Measurements from ENCODE around the gene ZNF148.

The ZNF148 gene

DNA sequence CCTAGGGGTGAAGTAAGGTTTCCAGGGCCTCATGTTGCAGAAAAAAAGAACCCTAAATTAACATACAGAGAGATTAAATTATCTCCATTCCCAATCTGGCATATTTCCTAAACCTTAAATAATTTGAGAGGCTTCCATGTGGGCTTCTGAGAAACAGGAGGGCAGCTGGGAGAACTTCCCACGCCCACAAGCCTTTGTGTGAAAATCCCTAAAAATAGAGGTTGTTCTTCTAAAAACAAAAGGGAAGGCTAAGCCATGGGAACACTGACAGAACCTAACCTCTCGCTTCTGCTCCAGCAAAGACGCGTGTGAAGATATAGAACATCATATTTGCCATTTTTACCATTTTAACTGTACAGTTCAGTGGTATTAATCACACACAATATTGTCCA lies 161.8 kb downstream of the ZNF148 start:
- no peak for DNase-seq

DNA sequence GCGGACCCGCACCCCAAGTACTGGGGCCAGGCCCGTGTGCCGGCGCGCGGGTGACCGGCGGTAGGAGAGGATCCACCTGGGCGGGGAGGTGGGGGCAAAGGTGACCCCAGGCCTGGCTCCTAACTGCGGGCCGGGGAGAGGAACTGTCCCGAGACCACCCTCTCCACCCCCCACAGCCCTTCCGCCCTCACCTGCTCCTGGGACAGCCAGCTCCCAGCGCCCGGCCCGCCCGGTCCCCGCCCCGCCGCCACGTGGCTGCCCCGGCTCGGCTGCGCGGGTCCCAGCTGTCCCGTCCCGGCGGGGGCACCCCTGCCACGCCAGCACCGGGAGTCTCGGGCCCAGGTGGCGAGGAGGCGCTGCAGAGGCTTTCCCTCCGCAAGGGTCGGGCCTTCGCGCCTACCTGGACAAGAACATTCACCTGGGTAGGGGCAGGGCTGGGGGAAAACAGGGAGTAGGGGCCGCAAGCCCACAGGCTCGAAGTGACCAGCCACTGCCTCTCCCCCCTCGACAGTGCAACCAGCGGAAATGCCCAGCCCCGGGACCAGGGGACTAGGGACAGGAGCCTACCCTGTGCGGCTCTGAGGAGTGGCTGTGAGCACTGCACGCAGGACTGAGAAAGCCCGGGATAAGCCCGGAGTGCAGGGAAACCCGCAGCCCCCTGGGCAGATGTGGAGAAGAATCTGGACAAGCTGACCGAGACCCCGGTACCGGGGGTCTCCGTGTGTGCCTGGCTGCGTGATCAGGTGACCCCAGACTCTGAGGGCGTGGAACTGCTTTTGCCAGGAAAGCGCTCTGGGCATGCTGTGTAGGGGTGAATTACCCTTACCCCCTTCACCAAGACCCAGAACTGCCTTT lies 162.4 kb downstream of the ZNF148 start, which contains the start of gene SLC12A8:
Gene SLC12A8 (minus strand): TSS at position 240 of the 855 bp plus-strand sequence. CDS start 1,399 bp downstream, outside the sequence.
- no peak for DNase-seq

DNA sequence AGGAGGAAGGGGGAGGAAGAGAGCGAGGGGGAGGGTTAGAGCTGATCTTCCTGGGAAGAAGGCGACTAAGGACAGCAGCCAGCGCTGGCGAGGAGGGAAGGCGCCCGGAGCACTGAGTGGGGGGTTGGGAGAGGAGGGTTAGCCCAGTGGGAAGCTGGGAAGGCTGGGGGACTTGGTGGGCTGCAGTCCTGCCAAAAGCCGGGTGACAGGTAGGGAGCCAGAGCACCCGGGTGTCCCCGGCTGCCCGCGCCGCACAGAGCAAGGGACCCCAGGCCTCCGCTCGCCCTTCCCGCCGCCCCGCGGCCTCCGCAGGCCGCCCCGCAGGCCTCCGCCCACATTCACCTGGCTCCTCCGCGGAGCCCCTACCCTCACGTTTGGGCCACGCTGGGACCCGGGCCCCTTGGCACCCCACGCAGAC lies 163.0 kb downstream of the ZNF148 start:
- no peak for DNase-seq

DNA sequence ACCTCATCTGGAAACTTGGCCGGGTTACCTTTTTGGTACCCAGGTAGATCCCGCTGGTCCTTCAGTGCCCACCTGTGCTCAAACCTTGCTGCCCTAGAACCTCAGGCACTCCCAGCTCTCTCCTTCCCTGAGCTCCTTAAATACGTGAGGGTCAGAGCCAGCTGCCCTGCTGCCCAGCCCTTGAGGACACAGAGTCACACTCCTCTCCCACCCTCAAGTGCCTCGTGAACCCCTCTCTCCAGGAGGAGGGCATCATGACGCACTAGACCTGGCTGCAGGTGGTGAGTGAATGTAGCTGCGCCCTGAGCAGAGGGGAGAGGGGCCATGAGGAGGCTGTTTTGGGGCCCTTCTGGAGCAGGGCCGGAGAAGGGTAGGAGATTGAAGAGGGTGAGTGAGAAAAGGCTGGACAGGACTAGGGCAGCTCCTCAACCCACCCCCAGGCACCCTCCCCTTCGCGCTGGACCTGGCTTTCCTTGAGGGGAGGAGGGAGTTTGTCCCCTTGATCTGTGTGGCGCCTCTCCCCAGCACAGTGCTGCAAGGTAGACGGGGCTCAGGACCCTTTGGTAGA lies 163.5 kb downstream of the ZNF148 start:
- DNase-seq = no peak

DNA sequence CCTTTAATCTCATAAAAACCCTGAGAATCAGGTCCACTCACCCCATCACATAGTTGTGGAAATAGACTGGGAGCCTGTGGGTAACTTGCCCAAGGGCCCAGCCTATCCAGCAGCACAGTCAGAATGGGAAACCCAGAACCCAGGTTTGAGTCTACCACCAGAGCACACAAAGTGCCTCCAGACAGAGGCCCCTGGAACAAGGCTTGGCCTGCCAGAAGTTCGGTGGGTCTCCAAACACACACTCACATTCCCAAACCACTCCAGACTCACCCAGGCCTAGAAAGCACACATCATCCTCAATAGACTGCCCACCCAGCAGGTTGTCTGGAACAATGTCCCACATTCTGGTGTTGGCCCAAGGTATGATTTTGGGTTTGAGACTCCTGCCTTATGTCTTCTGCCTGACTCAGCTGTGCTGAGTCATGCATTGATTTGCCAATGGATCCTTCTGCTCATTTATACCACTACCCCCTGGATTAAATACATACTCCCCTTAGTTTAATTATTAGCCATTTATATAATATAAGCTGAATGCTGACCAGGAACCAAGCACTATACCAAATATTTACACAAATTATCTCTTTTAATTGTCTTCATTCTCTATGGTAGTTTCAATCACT lies 167.1 kb downstream of the ZNF148 start:
- DNase-seq = no peak

DNA sequence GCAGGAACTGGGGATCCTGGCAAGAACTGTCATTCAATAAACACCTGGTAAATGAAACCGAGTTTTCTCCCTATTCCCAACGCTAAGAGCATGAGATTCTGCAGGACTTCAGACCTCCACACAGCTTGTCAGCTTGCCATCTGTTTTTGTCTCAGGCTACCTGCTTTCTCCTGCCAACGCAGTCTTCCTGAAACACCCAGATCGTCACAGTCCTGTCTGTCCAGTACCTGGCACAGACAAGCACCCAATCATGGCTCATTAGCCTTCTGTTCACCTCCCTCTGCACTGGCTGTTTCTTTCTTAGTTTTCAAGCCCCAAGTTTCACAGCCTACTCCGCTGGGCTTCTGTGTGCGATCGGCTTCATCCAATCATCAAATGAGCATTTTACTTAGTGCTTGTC lies 167.6 kb downstream of the ZNF148 start:
- DNase-seq = no peak

DNA sequence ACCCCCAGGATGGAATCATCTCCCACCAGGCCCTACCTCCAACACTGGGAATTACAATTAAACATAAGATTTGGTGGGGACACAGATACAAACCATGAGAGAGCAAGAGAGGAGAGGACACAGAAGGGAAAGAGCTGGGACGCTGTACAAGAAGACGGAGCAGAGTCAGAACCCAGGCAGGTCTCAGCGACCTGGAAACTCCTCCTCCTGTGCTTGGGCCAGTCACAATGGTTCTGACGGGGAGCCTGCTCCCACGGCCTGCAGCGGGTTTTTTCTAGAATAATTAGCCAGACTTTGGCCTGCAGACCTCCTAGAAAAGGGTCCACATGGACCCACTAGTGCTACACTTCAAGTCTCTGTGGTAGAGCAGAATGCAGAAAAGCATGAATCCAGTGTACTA lies 168.2 kb downstream of the ZNF148 start:
- no peak for DNase-seq

DNA sequence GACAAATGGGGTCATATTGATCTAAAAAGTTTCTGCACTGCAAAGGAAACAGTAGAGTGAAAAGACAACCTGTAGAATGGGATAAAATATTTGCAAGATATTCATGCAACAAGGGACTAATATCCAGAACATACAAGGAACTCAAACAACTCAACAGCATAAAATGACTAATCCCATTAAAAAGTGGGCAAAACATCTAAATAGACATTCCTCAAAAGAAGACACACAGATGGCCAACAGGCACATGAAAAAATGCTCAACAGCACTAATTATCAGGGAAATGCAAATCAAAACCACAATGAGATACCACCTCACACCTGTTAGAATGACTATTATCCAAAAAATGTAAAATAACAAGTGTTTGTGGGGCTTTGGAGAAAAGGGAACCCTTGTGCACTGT lies 171.4 kb downstream of the ZNF148 start:
- DNase-seq = no peak

DNA sequence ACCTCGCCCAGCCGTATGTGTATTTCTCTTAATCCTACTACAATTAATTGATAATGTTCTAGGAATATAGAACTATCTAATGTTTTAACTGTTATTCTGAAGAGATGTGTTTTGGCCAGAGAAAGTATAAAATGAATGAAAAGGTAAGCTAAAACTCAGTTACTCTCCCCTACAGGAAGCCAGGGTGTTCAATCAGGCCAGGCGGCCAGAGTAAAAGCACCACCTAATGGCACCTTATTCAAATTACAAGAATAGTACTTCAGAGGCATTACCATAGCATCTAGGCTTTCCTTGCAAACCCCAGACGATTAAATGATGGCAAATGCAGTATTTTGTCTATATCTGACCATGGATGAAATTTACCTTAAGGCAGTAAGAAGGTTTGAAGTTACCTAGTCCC lies 172.9 kb downstream of the ZNF148 start:
- no peak for DNase-seq

DNA sequence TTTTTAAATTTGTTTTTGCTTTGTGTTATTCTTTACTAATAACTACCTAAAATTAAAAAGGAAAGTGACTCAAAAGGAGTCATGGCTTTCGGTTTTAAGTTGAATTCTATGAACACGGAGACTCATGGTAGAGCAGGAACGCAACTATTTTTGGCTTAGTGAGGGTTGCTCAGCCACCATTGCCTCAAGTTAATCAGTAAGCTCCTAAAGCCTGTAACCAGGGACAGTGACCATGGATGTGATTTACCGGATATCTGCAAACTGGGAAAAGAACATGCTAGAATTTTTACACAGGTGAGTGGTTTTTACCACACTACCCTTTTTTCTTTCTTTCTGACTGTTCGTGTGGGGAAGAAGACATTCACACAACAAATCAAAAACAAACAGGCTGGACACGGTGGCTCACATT lies 174.4 kb downstream of the ZNF148 start:
- no peak for DNase-seq

DNA sequence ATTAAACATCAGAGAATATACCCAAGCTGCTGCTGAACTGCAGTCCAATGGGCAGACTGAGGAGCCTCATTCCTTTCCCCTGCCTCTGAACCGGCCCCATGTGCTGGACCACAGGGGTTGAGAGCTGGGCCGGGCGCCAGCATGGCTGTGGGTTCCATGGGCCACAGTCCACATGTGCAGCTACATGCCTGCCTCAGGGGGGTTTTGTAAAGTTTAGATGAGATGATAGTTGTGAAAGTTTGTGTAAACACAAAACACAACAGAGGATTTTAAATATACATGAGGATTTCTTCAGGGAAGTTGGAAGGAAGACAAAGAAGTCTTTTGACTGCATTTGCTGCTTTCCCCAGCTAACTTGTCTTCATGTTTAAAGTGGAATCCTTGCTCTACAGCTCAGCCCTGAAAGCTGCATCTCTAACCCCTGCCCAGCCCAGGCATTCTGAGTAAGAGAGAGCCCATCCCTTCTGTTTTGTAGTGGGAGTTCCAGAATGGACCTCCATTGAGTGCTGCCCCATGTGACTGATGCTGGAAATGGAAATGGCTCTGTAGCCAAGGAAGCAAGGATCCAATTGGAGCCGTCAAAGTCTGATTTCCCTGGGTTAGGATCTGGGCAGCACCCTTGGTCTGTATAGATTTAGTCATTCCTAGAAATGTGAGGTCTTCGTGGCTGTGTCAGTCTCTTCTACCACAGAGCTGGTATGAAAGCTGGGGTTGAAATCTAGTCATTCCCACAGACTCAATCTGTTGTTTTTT lies 180.1 kb downstream of the ZNF148 start:
- DNase-seq = no peak

DNA sequence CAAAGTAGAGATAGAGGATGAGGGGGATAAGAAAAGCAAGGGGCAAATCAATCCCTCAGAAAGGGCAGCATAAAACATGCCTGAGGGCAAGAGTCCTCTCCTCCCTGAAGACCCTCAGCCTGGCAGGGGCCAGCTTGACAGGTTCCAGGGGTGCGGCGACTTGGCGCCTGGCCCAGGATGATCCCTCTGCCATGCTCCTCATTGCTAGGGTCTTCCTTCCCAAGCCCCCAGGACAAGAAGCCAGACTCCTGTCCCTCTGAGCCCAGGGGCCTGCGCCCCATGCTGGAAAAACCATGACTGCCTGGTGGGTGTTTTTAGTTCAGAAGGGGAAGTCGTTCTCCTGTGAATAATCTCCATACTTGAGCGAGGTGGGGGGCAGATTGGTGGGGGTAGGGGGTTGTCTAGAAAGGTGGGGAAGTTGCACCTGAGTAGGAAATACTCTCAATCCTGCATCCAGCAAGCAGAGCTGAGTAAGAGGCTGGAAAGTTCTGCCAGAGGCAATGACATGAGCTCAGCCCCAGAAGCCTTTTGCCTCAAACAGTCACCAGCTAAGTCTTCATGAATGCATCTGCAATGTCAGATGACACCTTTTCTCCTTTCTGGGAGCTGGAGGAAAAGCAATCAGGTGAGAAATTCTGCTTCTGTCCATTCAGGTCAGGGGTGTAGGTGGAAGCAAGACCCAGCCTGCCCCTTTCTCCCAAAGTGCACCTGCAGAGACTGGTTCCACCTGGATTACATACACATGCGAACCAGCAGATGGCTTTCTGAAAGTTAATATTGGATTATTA lies 180.9 kb downstream of the ZNF148 start:
- no peak for DNase-seq

DNA sequence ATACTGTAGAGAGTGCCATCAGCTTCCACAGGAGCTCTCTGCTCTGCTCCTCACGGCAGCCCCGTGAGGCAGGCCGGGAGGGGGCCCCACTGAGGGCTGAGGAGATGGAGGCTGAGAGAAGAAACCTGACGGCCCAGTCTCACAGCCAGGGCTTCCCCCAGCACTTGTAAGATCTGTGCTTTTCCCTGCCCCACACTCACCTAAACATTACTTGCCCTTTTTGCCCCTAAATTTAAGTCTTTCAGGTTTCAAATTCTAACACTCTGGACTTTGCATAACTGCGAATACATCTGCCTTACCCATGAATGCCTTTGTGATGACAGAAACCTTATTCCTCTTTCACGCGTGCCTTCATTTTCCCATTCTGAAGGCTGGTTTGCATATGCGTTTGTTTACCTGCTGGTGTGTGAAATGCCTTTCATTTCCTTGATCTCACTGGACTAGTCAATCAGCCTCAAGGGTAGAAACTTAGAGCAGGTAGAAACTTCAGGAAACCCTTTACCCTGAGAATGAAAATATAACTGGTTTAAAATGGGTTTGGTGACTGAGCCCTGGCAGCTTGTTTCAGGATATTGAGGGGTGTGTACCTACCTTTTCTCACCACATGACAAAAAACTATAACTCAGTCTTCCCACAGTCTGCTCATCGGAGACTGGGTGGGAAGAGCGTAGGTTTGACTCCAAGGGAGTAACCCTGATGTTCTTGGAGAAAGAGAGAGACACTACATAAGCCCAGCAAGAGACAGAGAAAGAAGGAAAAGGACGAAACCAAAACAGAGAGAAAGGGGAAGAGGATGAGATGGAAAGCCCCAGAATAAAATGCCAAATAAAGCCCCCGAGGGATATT lies 182.7 kb downstream of the ZNF148 start:
- no peak for DNase-seq

DNA sequence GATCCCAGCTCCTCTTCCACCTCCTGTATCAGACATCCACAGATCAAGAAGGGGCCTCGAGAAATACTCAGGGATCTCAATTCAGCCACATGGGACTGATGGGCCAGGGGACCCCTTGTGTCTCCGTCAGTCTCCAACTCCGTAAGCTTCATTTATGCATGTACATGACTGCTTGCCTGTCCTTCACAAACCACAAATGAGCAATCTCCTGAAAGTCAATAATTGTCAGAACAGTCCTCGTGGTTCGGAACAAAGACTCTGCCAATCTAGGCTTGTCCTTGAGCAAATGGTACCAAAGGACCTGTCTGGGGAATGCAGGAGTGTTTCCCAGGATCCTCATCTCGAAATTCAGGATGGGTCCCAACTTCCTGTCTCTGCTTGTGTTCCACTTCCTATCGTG lies 183.4 kb downstream of the ZNF148 start:
- DNase-seq = no peak

DNA sequence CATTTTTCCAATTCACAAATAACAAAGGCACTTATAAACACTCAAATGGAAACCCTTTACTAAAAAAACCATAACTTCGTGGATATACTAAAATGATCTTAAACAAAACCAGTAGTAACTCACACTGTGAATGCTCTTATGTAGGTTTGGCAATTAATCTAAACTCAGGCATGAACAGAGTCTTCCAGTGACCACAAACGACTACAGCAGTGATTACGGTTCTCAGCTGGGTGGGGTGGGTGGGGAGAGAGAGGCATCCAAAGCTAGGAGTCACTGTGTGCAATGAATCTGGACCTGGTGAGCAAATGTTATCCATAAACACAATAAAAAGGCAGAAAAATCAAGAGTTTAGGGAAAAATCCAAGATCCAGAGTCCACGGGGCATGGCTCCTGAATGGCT lies 183.9 kb downstream of the ZNF148 start:
- DNase-seq = no peak

DNA sequence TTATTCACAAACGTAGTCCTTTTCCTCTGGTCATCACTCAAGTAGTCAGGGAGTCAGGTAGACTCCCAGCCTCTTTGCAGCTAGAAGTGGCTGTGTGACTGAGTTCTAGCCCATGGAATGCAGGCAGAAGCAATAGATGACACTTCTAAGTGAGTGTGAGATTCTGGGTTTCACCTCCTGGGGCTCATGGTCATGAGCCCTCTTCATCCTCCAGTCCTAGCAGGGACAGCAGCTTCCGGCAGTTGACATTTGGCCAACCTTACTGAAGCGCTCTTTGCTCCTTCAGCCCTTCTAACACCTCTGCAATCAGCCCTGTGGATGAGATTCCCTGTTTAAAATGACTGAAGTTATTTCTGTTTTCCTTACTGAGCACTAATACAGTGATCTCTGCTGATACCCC lies 184.3 kb downstream of the ZNF148 start:
- DNase-seq = no peak

DNA sequence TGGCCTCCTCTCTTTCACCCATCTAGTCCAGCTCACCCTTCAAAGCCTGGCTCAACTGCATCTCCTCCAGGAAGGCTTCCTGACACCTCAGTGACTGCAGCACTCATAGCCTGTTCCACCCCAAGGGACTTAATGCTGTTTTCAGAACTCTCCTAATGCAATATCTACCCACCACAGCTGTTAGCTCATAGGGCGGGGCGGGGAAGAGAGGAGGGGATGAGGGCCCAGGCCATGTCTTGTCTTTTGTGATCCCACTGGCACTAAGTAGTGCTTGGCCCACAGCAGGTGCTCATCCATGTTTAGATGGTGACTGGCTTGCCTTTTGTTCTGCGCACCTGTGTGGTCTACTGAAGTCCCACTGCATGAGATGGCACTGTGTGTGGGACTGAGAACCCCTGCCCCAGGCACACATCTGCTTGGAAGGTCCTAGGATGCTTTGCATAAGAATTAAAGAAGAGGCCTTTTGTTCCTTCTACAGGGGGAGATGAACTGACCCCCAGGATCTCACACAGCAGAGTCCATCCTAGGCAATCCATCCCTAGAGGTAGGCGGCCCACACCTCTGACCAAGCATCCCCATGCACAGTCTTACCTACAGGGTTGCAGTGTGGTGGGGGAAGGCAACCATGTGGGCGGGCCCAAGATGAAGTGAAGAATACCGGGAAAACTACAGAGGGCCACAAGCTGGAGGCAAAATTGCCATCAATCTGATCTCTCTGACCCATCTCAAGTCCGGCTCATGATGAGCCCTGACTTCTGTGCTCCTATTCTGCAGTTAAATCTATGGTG lies 185.6 kb downstream of the ZNF148 start:
- no peak for DNase-seq

DNA sequence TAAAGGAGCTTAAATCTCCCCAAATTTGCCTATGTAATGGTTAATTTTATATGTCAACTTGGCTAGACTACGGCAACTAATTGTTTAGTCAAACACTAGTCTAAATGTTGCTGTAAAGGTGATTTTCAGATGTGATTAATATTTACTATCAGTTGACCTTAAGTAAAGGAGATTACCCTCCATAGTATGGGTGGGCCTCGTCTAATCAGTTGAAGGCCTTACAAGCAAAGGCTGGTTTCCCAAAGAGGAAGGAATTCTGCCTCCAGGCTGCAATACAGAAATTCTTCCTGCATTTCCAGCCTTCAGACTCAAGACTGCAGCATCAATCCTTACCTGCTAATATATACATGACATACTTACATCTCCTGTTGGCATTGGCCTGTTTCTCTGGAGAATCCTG lies 186.2 kb downstream of the ZNF148 start:
- no peak for DNase-seq

DNA sequence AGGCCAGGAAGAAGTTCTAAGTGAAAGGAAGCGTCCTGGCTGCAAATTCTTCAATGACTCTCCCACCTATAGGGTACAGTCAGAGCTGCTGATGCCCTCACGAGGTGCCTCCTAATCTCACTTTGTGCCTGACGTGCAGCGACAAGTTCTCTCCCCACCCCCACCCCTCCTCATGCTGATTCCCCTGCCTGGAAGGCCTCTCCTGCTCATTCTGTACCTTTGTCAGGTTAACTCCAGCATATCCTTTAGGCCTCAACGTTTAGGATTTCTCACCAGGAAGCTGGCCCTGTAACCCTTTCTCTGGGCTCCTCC lies 187.6 kb downstream of the ZNF148 start:
- no peak for DNase-seq

DNA sequence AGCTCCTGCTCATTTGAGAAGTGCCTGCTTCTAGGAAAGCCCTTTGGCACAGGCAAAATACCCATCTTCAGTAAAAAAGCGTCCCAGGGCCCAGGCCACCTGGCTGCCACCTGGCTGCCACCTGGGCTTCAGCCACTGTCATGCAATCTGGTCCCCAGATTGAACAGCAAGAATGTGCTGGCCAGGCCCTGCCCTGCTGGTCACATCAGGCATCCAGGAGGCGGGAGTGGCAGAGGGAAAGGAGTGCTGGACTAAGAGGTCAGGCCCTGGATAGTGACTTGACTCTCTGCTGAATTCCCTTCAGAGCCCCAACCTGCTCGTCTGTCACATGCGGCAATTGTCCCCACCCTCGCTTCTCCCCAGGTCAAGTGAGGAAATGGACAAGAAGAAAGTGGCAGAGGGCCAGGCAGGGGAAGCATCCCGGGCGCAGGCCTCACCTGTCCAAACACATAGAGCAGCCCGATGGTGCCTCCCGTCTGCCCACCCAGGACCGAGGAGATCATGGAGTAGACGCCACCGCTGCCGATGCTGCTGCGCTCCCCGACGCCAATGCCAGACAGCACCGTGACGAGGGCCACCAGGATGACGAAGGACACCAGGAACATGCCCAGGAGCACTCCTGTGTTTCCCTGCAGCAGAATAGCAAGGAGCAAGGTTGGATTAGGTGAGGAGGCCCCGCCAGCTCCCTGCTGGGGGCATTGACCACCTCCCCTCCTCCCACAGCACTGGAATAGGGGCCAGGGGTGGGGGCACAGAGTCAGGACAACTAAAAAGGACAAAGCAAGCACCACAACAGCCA lies 188.1 kb downstream of the ZNF148 start:
- DNase-seq = no peak

Measured in NCI-H2107 (cell line).